Ammon's horn (tissue), 1 donor: ENCODE results near the gene LTB4R2.
"Not testable (repeated sequence)": the region's sequence is repeated elsewhere in the genome, so short reads cannot be mapped to it uniquely, and the experiment has no call there.

Experiments
- DNase-seq: peaks from one replicate; pipeline ENCODE4 v3.0.0-alpha.2; 2016; ENCODE audit warnings: low spot score

The LTB4R2 gene

DNA sequence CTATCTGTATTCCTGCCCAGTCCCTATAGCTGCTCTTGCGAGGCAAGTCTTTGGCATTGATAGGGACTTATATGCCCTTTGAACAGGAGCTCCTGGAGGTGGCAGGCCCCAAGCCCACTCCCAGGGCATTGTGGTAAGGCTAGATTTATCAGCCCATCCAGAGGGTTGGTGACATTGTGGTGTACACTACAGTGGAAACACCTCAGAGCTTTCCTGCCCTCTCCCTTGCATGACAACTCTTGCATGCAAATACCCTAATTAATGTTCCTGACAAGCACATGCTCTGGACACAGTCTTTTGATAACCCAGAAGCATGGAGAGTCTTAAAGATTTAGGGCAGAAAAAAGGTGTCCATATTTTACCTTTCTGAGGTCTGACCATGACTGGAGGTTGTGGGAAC lies 30.7 kb downstream of the LTB4R2 start:
- DNase-seq: no peak

- no peak for DNase-seq
Observed at GRCh38 chr14:24342889-24343288, 32.9 kb downstream of the LTB4R2 start.

DNA sequence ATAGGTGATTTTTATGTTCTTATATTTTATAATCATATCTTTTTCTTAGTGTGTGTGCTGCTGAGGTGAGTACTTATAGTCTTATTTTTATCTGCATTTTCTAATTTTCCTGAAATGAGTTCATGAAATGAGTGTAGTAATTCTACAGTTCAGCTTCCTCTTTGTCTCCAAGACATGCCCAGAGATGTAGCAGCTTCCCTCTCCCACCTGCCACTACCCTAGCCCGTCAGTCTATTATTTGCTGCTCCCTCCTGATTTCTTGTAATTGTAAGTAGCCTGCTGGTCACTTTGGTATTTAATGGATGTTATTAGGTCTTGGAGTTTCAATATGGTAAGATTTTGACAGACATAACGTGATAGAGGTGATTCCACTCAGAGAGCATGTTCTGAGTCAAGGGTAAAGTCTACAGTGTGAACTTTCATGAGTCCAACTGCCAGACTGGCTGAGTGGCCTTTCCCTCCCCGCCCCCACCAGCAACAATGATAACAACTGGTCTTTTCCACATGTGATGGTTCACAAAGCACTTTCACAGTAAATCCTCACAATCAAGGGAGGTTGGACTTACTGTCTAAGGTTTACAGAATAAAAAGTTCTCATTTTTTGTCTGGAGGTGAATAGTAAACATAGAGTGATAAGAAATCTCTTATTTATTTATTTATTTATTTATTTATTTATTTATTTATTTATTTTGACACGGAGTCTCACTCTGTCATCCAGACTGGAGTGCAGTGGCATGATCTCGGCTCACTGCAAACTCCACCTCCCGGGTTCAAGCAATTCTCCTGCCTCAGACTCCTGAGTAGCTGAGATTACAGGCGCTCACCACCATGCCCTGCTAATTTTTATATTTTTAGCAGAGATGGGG lies 34.1 kb downstream of the LTB4R2 start:
- DNase-seq: no peak

DNA sequence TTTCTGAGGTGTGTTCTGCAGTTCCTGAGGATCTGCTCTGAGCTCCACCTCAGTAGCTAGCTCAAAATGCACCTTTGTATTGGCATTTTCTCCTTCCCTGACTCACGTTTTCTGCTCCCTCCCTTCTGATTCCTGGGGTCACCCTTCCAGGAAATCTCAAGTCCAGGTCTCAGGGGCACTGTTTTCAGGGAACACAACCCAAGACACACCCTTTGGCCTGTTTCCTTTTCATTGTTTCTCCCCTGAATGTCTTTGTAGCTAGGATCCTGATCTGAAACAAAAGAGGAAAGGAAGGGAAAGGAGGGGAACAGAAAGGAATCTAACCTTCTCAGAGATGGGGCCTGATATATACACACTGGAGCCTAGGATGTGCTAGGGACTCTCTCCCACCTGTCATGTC lies 37.2 kb downstream of the LTB4R2 start:
- DNase-seq: no peak

- DNase-seq: no peak
Observed at GRCh38 chr14:24348186-24348585, 38.2 kb downstream of the LTB4R2 start.

DNA sequence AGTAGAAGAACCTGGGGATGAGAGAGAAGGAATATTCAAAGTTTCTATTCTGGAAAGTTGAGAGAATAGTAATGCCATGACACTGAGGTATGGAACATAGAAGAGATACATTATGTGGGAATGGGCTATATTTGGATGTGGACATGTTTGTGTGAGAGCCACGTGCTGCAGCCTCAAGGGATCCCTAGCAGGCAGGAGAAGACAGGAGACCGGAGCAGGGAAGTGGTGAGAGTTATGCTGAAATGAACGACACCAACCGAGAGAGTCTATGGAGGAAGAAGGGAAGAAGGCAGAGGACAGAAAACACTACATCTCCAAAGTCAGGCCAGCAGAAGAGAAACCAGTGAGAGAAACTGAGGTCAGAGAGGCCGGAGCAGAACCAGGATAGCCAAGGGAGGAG lies 39.8 kb downstream of the LTB4R2 start:
- no peak for DNase-seq

DNA sequence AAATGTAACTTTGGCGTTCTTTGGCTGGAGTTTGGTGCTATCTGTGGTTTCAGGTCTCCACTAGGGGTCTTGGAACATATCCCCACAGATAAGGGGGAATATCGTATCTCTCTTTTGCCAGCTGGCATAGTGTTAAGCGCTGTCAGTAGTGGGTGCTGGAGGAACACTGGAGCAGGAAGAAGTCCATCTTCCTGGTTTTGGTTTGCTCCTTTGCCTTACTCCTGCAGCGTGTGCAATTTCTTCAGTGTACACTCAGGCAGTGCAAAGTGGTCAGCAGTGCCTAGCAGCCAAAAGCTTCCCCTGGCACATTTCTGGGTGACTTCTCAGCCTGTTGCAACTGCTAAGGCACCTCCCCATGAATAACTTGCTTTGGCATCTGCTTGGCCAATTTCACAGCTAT lies 41.6 kb downstream of the LTB4R2 start:
- no peak for DNase-seq

DNA sequence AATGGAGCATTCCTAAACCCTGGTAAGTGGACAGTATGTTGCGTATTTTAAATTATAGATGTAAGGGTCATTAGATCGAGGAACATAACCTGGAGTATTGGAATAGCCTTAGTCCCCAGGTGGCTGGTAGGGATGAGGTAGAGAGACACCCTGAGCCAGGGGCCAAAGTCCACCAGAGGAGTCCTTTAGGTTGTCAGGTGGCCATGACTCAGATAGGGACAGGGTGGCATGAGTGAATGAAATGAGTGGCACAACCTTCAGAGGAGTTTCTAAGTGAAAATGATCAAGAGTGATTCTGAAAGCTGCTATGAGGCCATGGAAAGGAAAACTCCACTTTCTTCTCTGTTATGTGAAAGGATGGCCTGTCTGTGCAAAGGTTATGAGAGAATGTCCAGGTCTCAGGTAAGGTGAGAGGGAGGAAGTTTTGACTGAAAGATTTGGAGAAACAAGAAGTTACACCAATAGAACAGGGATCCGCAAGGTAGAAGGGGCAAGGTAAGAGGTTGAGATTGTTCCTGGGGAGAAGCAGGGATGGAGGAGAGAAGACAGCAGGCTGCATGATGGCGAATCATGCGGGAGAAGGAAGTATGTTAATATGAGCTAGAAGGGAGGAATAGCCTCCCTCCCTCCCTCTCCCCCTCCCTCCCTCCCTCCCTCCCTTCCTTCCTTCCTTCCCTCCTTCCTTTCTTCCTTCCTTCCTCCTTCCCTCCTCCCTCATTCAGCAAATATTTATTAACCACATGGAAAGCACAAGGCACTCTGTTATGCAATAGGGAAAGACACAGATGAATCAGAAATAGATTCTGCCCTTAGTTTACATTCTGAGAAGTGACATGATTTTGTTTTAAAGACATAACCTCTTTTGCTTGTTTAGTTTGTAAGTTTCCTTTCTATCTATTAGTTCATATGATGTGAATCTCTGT lies 43.9 kb downstream of the LTB4R2 start:
- DNase-seq: no peak

GRCh38 chr14:24354482-24354825 lies 44.5 kb downstream of the LTB4R2 start:
- not testable (repeated sequence) for DNase-seq

- DNase-seq: no peak
Observed at GRCh38 chr14:24355009-24355408, 45.1 kb downstream of the LTB4R2 start.

DNA sequence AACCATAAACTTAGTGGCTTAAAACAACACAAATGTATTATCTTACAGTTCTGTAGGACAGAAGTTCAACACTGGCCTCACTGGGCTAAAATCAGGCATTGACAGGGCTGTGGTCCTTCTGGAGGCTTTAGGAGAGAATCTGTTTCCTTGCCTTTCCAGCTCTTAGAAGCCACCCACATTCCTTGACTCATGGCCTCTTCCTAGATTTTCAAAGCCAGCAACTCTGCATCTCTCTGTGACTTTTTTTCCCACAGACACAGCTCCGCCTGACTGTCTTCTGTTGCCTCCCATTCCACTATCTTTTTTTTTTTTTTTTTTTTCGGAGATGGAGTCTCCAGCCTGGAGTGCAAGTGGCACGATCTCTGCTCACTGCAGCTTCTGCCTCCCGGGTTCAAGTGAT lies 46.3 kb downstream of the LTB4R2 start:
- no peak for DNase-seq

DNA sequence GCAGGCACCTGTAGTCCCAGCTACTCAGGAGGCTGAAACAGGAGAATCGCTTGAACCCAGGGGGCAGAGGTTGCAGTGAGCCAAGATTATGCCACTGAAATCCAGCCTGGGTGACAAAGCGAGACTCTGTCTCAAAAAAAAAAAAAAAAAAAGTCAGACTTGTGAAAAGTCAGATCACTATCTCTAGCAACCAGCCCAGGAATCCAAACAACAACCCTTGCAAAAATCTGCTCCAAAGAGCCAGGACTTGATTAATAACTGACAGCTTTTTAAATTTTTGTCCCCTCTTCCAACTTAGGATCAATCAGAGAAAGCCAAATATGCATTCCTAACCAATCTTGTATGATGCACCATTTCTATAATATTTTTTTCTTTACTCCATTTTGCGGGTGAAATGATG lies 50.3 kb downstream of the LTB4R2 start:
- DNase-seq: no peak

DNA sequence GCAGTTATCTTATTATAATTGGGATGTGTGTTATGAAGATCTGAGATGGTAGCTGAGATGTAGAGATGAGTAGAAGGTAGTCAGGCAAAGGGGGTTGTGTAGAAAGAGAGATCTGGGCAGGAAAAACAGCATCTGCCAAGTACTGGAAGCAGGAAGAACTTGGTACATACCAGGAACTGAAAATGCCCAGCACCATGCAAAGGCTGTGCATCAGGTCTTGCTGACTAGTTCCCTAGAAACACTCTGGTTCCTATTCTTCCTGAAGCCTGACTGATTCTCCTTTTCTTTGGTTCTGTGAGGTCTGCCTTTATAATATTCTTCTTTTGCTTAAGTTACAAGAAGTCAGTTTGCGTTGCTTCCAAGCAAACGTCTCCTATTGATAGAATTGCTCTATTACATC lies 51.4 kb downstream of the LTB4R2 start:
- DNase-seq: peak; percentile 43
